GM12873 (cell line): ENCODE data around the gene GRAMD1A.

ENCODE experiments used
- CTCF ChIP-seq: IDR thresholded peaks from 2 replicates; pipeline ENCODE4 v1.5.1; 2012; ENCODE audit warnings: low read depth, mild to moderate bottlenecking, moderate library complexity, low read length, control low read depth; ENCODE audit not compliant: insufficient read depth; ENCODE audit errors: missing control alignments

The GRAMD1A gene

GRCh38 chr19:35043906-35044305 lies 43.8 kb downstream of the GRAMD1A start:
- no peak for TF ChIP-seq CTCF

- TF ChIP-seq CTCF, result peak; percentile 98
These were observed 44.4 kb downstream of the GRAMD1A start for GRCh38 chr19:35044317-35045117.

DNA sequence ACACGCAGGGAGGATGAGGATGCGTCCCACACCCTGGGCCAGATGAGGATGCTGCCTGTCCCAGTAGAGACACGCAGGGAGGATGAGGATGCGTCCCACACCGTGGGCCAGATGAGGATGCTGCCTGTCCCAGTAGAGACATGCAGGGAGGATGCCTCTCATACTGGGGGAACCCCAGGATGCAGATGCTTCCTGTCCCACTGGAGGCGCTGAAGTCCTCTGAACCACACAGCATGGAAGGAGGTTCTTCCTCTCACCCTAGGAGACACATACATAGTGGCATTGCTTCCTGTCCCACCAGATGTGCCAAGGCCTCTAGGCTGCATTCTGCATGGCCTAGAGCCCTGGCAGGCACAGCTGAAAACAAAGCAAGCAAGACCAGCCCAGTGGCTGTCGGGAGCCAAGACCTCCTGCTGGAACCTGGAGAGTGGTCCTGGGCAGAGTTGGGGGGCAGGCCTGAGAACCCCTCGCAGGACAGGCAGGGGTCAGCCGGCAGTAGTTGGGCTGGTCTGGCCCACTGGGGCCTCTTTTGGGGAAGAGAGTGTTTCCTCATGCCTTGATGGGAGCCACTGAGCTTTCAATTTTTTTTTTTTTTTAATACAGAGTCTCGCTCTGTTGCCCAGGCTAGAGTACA lies 45.7 kb downstream of the GRAMD1A start:
- TF ChIP-seq CTCF, result peak; percentile 85

DNA sequence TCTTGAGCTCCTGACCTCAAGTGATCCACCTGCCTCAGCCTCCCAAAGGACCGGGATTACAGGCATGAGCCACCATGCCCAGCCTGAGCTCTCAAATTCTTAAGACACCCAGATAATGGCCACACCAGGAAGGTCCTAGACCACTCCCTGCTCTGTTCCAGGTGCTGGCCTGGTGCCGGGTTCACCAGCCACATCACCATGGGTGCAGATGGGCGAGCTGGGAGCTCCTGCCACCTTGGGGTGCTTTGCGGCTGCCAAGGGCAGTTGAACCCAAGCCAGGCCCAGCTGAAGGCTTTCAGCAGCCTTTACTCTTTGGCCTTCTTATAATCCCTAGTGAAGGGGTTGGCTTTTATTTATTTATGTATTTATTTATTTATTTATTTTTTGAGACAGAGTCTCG lies 46.3 kb downstream of the GRAMD1A start:
- no peak for TF ChIP-seq CTCF

- no peak for TF ChIP-seq CTCF
These were observed 48.8 kb downstream of the GRAMD1A start for GRCh38 chr19:35048911-35049411.

GRCh38 chr19:35049456-35049855 lies 49.3 kb downstream of the GRAMD1A start:
- no peak for TF ChIP-seq CTCF

GRCh38 chr19:35051796-35052195 lies 51.7 kb downstream of the GRAMD1A start:
- no peak for TF ChIP-seq CTCF
